Activated T-cell treated with anti-CD3 and anti-CD28 coated beads, Interleukin-2, amount 50 U/mL, for 72 hours (primary cell): ENCODE data around the gene HSPA4. TPM values are rescaled to one million over a fixed set of nuclear protein-coding genes. Genes with fewer than 3 reads are reported as not detected.

ENCODE experiments used
- ATAC-seq, 2 donors: fragments of 150-1000 bp; cut with Tn5 transposase; replicated peaks in 1 of 2; 2 replicates each; pipeline ENCODE4 v1.10.0; 2021; ENCODE audit warnings: moderate library complexity in 2 of 2, mild to moderate bottlenecking in 1 of 2
- DNase-seq, 2 donors: peaks; one replicate each; pipeline ENCODE4 v3.0.0; 2021 to 2022; ENCODE audit warnings: mixed read lengths in 1 of 2
- H3K27ac Mint-ChIP-seq: one replicate; pipeline ENCODE4 v1.8.0; 2022; ENCODE audit warnings: mild to moderate bottlenecking, moderate library complexity, mixed read lengths
- H3K27me3 Mint-ChIP-seq: one replicate; pipeline ENCODE4 v1.8.0; 2022; ENCODE audit warnings: low read depth, mixed read lengths
- H3K36me3 Mint-ChIP-seq, 2 donors: one replicate each; pipeline ENCODE4 v1.8.0; 2022; ENCODE audit warnings: mixed read lengths in 2 of 2, mild to moderate bottlenecking in 1 of 2; ENCODE audit not compliant: insufficient read depth in 2 of 2
- H3K4me1 Mint-ChIP-seq: one replicate; pipeline ENCODE4 v1.8.0; 2022; ENCODE audit warnings: low read depth, mixed read lengths
- H3K4me3 Mint-ChIP-seq, 2 donors: one replicate each; pipeline ENCODE4 v1.8.0; 2022; ENCODE audit warnings: mild to moderate bottlenecking in 2 of 2, mixed read lengths in 2 of 2, moderate library complexity in 2 of 2
- H3K9me3 Mint-ChIP-seq, 2 donors: one replicate each; pipeline ENCODE4 v1.8.0; 2022; ENCODE audit warnings: mixed read lengths in 2 of 2
- total RNA-seq, 2 donors: library from RNA; stranded (reverse); gene quantifications; one replicate each; pipeline ENCODE4 v1.2.3, GENCODE V29; 2022

HSPA4 gene
- total RNA-seq, 2 donors from 2014 or later, result 173 to 213 TPM

DNA sequence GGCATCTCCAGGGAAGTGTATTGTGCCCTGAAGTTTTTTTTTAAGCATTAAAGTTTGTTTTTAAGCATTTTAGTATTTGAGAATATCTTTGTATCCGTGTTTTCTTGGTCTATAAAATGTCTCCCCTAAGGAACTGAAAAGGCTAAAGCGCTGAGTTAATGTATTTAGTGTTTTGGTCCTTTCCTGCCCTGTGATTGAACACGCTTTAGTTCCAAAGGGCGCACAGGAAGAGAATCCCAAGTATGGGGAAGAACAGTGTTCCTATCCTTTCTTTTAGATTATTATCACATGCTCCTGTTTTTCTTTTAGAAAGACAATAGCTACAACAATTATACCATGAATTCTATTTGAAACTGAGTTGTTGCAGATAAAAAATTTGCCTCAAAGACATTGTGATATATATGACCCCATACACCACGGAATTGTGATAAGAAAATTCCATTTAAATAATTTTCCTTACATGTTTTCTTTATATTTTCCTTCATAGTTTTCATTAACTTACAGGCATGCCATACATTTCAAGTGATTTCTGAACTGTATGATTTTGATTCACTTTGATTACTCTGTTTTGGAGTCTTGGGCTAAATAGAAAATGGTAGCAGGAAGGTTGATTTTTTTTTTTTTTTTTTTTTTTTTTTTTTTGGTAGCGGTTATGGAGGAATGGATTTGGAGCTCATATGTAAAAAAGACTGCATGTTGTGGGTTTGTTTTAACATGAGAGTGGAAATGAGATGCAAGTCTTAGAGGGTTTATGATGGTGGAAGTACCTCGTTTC, 3.1 kb downstream of the HSPA4 start:
- H3K27ac Mint-ChIP-seq, result peak overlapping the region; percentile 36
- no peaks in the 10 kb centered on the region for H3K27me3 Mint-ChIP-seq
- peaks cover 2 to 7% of the 10 kb centered on the region in 2 donors for H3K36me3 Mint-ChIP-seq
- peaks cover 66% of the 10 kb centered on the region for H3K4me1 Mint-ChIP-seq
- ATAC-seq (no peak), DNase-seq (no peak)
- peak overlapping the region; percentile 59 to 96 for H3K4me3 Mint-ChIP-seq
- no peaks in the 10 kb centered on the region for H3K9me3 Mint-ChIP-seq

DNA sequence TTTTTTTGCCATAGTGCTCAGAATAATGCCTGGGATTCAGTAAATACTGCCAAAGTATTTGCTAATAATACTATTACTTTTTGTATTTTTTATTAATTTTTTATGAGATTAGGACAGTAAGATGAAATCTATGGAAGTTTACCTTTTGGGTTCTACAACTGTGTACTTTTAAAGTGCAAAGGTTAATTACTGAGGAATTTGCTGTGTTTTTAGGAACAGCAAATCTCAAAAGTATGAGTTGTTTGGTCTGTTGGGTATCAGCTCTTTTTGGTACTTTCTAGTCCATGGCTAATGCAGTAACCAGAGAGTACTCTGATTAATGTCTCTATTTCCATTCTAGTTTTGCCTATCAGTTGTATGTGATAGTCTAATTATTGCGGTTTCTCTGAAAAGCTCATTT, 5.1 kb downstream of the HSPA4 start:
- H3K27ac Mint-ChIP-seq, result no peak overlapping the region
- H3K9me3 Mint-ChIP-seq, result no peaks in the 10 kb centered on the region
- DNase-seq, result no peak
- ATAC-seq, result no peak
- peaks cover 60% of the 10 kb centered on the region for H3K4me1 Mint-ChIP-seq
- H3K4me3 Mint-ChIP-seq, result no peak overlapping the region
- no peaks in the 10 kb centered on the region for H3K27me3 Mint-ChIP-seq
- H3K36me3 Mint-ChIP-seq, result peaks cover 3 to 4% of the 10 kb centered on the region in 2 donors

DNA sequence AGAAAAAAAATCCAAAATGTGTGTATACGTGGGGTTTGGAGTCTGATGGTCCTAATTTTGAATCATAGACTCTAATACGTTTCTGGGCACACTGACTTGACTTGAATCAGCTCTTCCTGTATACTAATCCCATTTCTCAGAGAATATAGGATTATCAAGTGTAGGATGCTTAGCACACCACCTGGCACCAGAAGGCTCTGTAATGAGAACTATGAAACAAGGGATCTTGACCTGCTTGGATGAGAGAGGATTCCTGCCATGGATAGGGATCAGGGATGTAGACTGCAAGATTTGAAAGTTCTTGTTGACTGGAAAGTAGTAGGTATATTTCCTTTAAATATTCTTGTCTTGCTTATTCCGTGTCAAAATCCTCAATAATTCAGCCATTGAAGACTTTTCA, 7.8 kb downstream of the HSPA4 start:
- no peaks in the 10 kb centered on the region for H3K27me3 Mint-ChIP-seq
- H3K36me3 Mint-ChIP-seq, result peaks cover 0 to 9% of the 10 kb centered on the region in 2 donors
- no peaks in the 10 kb centered on the region for H3K9me3 Mint-ChIP-seq
- ATAC-seq (no peak), DNase-seq (no peak)
- no peak overlapping the region for H3K27ac Mint-ChIP-seq
- H3K4me1 Mint-ChIP-seq, result peaks cover 59% of the 10 kb centered on the region
- H3K4me3 Mint-ChIP-seq, result no peak overlapping the region

DNA sequence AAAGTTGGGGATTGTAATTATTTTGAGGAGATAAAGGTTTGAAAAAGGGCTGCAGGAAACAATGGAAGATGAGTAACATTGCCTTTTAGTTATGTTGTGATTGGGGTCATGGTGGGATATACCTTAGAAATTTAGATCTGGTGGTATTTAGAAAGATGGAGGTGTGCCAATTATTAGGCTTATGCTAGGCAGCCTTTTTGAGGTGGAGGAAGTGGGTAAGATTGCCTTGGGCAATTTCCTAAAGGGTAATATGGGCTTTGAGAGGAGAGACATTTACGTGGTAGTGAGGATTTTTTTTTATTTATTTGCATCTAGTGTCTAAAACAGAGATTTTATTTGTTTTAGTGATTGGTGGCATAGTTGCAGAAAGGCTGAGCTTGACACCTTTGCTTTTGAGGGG, 10.5 kb downstream of the HSPA4 start:
- Mint-ChIP-seq H3K27ac (peak overlapping the region; percentile 44), H3K4me1 (peaks cover 40% of the 10 kb centered on the region), H3K36me3 (peaks cover 0 to 14% of the 10 kb centered on the region in 2 donors), H3K4me3 (no peak overlapping the region), H3K27me3 (no peaks in the 10 kb centered on the region), H3K9me3 (no peaks in the 10 kb centered on the region)
- no peak for DNase-seq
- ATAC-seq, result no peak

DNA sequence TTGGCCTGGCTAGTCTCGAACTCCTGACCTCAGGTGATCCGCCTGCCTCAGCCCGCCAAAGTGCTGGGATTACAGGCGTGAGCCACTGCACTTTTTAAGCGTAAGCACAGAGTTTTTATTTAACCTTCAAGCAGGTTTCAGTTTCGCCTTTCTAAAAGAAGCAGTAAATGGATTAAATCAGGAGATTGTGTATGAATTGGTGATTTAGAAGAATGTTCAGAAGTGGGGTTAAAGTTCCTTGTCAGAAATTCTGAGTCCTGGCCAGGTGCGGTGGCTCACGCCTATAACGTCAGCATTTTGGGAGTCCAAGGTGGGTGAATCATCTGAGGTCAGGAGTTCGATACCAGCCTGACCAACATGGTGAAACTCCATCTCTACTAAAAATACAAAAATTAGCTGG, 12.2 kb downstream of the HSPA4 start:
- Mint-ChIP-seq H3K27me3 (no peaks in the 10 kb centered on the region), H3K4me3 (no peak overlapping the region), H3K36me3 (peaks cover 3 to 22% of the 10 kb centered on the region in 2 donors), H3K9me3 (no peaks in the 10 kb centered on the region), H3K4me1 (peaks cover 30% of the 10 kb centered on the region), H3K27ac (no peak overlapping the region)
- ATAC-seq (no peak), DNase-seq (no peak)

DNA sequence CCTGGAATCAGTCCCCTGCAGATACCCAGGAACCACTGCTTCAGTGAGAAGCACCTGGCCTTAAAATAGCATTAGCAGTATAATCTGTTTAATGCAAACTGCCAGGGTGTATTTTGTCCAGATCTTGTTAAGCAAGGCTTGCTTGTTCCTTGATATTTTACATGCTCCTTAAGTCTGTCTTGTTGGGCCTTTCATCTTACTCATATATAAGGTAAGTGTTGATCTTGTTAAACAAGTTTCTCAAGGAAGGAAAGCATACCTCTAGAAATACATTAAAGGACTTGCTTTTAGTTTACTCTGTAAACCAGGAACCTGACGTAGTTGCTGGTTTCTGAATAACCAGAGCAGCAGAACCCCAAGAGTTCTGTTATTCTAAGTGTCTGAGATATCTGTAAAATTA, 13.7 kb downstream of the HSPA4 start:
- peaks cover 3 to 31% of the 10 kb centered on the region in 2 donors for H3K36me3 Mint-ChIP-seq
- H3K9me3 Mint-ChIP-seq, result no peaks in the 10 kb centered on the region
- H3K4me3 Mint-ChIP-seq, result no peak overlapping the region
- H3K27me3 Mint-ChIP-seq, result no peaks in the 10 kb centered on the region
- DNase-seq, result no peak
- no peak for ATAC-seq
- H3K27ac Mint-ChIP-seq, result peak overlapping the region; percentile 90
- H3K4me1 Mint-ChIP-seq, result peaks cover 25% of the 10 kb centered on the region

DNA sequence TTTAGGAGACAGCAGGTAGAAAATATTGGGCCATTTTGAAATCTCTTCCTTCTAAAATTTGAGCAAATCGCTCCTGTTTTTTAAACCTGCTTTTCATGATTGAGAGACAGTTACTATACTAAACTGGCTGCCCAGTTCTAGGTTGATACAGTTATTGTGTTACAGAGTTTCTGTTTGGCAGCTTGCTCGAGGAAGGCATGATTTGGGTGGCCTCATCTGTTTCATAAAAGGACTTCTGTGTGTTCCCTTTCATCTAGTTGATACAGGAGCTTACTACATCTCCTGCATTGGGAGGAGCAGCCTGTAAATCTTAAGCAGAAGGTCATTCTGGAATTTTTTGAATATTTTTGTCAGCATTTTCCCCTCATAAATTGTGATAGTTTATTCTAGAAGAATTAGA, 14.2 kb downstream of the HSPA4 start:
- ATAC-seq (no peak), DNase-seq (no peak)
- Mint-ChIP-seq H3K4me1 (peaks cover 25% of the 10 kb centered on the region), H3K27ac (peak overlapping the region; percentile 90), H3K4me3 (no peak overlapping the region), H3K36me3 (peaks cover 6 to 35% of the 10 kb centered on the region in 2 donors), H3K9me3 (no peaks in the 10 kb centered on the region), H3K27me3 (no peaks in the 10 kb centered on the region)

DNA sequence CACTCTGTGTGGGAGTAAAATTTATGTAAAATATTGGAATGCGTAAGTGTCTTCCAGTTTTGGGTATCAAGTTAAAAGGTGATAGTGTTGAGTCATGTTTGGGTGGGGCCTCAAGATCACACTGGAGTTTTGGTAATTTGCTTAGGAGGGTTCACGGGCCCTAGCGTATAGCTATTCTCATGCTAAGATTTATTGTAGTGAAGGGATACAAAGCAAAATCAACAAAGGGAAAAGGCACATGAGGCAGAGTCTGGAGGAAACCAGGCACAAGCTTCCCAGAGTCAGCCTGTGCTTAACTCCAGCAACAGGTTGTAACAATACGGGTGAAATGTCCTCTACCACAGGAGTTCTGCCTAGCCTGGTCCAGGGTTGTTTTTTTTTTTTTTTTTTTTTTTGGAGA, 20.2 kb downstream of the HSPA4 start:
- Mint-ChIP-seq H3K4me3 (no peak overlapping the region), H3K36me3 (peaks cover 12 to 38% of the 10 kb centered on the region in 2 donors), H3K27ac (peak overlapping the region; percentile 62), H3K4me1 (peaks cover 7% of the 10 kb centered on the region), H3K9me3 (no peaks in the 10 kb centered on the region), H3K27me3 (no peaks in the 10 kb centered on the region)
- ATAC-seq (no peak), DNase-seq (no peak)

DNA sequence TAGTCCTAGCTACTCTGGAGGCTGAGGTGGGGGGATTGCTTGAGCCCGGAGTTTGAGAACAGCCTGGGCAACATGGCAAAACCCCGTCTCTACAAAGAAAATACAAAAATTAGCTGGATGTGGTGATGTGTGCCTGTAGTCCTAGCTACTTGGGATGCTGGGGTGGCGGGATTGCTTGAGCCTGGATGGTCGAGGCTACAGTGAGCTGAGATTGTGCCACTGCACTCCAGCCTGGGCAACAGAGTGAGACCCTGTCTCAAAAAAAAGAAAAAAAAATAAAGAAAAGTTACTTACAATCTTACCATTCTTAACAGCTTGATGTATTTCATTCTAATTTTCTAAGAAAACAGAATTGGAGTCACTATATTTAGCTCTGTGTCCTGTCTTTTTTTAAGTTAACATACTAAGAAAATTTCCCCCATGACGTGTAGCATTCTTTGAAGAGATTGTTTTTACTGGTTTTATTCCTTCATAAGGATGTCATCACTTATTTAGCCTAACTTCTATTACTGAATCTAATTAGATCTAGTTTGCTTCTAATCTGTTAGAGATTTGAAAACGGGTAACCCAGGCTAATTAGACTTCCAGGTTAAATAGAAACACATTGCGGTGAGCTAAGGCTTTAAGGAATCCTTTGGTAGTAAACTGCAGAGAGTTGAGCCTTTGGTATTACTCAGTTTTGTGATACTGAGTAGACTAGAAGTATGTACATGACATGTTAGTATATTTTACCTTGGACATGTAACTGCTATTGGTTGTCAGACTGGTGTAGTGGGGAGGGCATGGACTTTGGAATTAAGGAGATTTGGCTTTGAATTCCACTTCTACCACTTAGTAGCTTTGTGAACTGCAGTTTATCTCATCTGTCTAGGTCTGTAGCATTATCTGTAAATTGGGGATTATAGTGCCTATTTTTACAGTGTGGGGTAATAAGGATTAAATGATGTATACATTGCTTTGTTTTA, 24.0 kb downstream of the HSPA4 start:
- Mint-ChIP-seq H3K4me1 (peaks cover 37% of the 10 kb centered on the region), H3K9me3 (no peaks in the 10 kb centered on the region), H3K27me3 (no peaks in the 10 kb centered on the region), H3K4me3 (no peak overlapping the region), H3K27ac (no peak overlapping the region), H3K36me3 (peaks cover 14 to 29% of the 10 kb centered on the region in 2 donors)
- DNase-seq (no peak), ATAC-seq (no peak)

DNA sequence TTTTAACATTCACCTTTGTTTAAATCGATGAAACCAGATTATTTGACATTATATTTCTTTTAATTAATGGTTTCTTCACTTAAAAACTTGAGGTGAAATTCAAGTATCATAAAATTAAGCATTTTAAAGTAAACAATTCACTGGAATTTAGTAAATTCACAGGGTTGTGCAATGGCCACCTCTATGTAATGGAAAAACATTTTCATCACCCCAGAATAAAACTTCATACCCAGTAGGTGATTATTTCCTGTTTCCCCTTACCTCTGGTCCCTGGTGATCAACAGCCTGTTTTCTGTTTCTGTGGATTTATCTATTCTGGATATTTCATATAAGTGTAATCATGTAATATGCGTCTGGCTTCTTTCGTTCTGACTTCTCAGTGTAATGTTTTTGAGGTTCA, 27.2 kb downstream of the HSPA4 start:
- Mint-ChIP-seq H3K36me3 (peaks cover 7 to 23% of the 10 kb centered on the region in 2 donors), H3K9me3 (no peaks in the 10 kb centered on the region), H3K27ac (peak overlapping the region; percentile 93), H3K27me3 (no peaks in the 10 kb centered on the region), H3K4me3 (peak overlapping the region in 1 of 2 donors; percentile 16), H3K4me1 (peaks cover 40% of the 10 kb centered on the region)
- DNase-seq (no peak), ATAC-seq (no peak)

DNA sequence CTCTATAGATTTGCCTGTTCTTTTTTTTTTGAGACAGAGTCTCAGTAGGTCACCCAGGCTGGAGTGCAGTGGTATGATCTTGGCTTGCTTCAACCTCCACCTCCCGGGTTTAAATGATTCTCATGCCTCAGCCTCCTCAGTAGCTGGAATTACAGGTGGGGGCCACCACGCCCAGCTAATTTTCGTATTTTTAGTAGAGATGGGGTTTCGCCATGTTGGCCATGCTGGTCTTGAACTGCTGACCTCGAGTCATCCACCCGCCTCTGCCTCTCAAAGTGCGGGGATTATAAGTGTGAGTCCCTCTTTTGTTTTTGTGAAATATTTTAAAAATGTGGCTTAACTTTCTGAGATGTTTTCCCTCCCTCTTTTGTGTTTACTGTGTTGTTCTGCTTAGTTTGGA, 29.2 kb downstream of the HSPA4 start:
- peak overlapping the region in 1 of 2 donors; percentile 3 for H3K4me3 Mint-ChIP-seq
- H3K27me3 Mint-ChIP-seq, result no peaks in the 10 kb centered on the region
- H3K27ac Mint-ChIP-seq, result peak overlapping the region; percentile 90
- H3K36me3 Mint-ChIP-seq, result peaks cover 7 to 24% of the 10 kb centered on the region in 2 donors
- DNase-seq (no peak), ATAC-seq (no peak)
- H3K4me1 Mint-ChIP-seq, result peaks cover 40% of the 10 kb centered on the region
- H3K9me3 Mint-ChIP-seq, result no peaks in the 10 kb centered on the region

DNA sequence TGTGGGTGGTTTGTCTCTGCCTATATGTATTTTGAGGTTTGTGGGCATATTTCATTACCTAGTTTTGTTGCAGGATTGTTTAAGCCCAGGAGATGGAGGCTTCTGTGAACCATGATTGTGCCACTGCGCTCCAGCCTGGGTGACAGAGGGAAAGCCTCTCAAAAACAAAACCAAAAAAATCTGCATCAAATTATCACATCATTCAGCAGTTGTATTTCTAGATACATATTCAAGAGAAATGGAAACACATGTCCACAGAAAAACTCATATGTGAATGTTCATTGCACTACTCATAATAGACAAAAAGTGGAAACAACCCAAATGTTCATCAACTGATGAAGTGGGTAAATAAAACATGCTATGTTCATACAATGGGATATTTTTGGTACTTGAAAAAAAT, 29.9 kb downstream of the HSPA4 start:
- H3K36me3 Mint-ChIP-seq, result peaks cover 9 to 27% of the 10 kb centered on the region in 2 donors
- H3K4me1 Mint-ChIP-seq, result peaks cover 40% of the 10 kb centered on the region
- no peak for ATAC-seq
- no peaks in the 10 kb centered on the region for H3K9me3 Mint-ChIP-seq
- H3K27ac Mint-ChIP-seq, result peak overlapping the region; percentile 90
- no peaks in the 10 kb centered on the region for H3K27me3 Mint-ChIP-seq
- no peak for DNase-seq
- H3K4me3 Mint-ChIP-seq, result peak overlapping the region in 1 of 2 donors; percentile 3

DNA sequence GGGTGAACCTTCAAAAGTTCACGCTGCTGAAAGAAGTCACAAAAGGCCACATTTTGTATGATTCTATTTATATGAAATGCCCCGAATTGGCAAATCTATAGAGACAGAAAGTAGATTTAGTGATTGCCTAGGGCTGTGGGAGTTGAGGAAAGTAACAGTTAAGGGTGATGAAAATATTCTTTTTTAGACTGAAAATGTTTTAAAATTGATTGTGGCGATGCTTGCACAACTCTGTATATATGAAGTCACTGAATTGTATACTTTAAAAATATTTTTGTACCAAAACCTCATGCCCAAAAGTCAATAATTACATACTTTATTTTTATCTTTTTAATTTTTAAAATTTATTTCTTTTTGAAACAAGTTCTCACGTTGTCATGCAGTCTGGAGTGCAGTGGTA, 30.3 kb downstream of the HSPA4 start:
- Mint-ChIP-seq H3K36me3 (peaks cover 9 to 27% of the 10 kb centered on the region in 2 donors), H3K27me3 (no peaks in the 10 kb centered on the region), H3K4me3 (no peak overlapping the region), H3K27ac (peak overlapping the region; percentile 90), H3K9me3 (no peaks in the 10 kb centered on the region), H3K4me1 (peaks cover 40% of the 10 kb centered on the region)
- no peak for ATAC-seq
- no peak for DNase-seq
